ENCODE data around the gene HOXD11.

- TF ChIP-seq CTCF (IDR thresholded peaks at IDR 0.05; ENCODE audit: low read depth, low read length) (no peak), POLR2A (IDR thresholded peaks at IDR 0.05; ENCODE audit: extremely low read depth, insufficient read length) (no peak), MAX (IDR thresholded peaks at IDR 0.05; ENCODE audit: low read depth, low read length) (no peak), MYC (IDR thresholded peaks at IDR 0.05; ENCODE audit: low read depth, low read length) (no peak)
Measured at GRCh38 chr2:176099728-176100546, 7.1 kb upstream of the HOXD11 start, which contains the start of gene HOXD12.
